ENCODE results near the gene TRABD2B. TPM values are rescaled to one million over a fixed set of nuclear protein-coding genes. Genes with fewer than 3 reads are reported as not detected.
A peak's percentile ranks its signal among the peaks of the same experiment; 100 is the strongest.

The TRABD2B gene
- total RNA-seq, 1 donor, result under 0.01 TPM

DNA sequence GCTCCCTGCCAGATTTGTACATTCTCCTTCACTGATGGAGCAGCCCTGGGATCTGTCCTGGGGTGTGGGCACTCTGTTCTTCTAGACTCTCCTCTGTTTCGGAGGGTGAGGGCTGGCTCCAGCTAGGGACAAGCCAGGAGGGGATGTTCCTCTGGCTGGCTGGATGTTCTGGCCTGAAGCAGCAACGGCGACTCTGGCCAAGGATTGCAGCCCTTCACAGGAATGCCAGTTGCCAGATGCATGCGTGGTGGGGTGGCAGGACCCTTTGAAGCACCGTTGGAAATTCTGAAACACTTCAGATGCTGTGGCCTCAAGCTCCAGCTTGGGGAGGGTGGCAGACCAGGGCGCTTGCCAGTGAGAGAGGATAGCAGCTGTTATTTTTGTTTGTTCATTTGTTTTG, 210.9 kb downstream of the TRABD2B start:
- Histone ChIP-seq H2AFZ (ENCODE audit: low read length) (no peak overlapping the region), H3K4me3 (ENCODE audit: insufficient read depth, low read length) (no peak overlapping the region), H3K36me3 (ENCODE audit: insufficient read depth, low read length) (no peaks in the 10 kb centered on the region), H3K27me3 (ENCODE audit: insufficient read depth, low read length) (peaks cover 3% of the 10 kb centered on the region), H3K4me2 (ENCODE audit: insufficient read depth, low read length) (no peak overlapping the region), H3K79me2 (ENCODE audit: insufficient read depth, low read length) (no peaks in the 10 kb centered on the region), H3K27ac (ENCODE audit: low read depth, low read length) (no peak overlapping the region), H4K20me1 (ENCODE audit: insufficient read depth, low read length) (no peaks in the 10 kb centered on the region), H3K9me3 (ENCODE audit: low read depth, low read length) (no peaks in the 10 kb centered on the region), H3K4me1 (ENCODE audit: insufficient read depth, low read length) (no peaks in the 10 kb centered on the region)
- DNase-seq (ENCODE audit: insufficient read length, low spot score, missing footprints), result peak; percentile 82
- TF ChIP-seq, protein P1, sequence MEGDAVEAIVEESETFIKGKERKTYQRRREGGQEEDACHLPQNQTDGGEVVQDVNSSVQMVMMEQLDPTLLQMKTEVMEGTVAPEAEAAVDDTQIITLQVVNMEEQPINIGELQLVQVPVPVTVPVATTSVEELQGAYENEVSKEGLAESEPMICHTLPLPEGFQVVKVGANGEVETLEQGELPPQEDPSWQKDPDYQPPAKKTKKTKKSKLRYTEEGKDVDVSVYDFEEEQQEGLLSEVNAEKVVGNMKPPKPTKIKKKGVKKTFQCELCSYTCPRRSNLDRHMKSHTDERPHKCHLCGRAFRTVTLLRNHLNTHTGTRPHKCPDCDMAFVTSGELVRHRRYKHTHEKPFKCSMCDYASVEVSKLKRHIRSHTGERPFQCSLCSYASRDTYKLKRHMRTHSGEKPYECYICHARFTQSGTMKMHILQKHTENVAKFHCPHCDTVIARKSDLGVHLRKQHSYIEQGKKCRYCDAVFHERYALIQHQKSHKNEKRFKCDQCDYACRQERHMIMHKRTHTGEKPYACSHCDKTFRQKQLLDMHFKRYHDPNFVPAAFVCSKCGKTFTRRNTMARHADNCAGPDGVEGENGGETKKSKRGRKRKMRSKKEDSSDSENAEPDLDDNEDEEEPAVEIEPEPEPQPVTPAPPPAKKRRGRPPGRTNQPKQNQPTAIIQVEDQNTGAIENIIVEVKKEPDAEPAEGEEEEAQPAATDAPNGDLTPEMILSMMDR (IDR thresholded peaks at IDR 0.05; ENCODE audit: extremely low read depth, low read depth, low read length), result no peak

DNA sequence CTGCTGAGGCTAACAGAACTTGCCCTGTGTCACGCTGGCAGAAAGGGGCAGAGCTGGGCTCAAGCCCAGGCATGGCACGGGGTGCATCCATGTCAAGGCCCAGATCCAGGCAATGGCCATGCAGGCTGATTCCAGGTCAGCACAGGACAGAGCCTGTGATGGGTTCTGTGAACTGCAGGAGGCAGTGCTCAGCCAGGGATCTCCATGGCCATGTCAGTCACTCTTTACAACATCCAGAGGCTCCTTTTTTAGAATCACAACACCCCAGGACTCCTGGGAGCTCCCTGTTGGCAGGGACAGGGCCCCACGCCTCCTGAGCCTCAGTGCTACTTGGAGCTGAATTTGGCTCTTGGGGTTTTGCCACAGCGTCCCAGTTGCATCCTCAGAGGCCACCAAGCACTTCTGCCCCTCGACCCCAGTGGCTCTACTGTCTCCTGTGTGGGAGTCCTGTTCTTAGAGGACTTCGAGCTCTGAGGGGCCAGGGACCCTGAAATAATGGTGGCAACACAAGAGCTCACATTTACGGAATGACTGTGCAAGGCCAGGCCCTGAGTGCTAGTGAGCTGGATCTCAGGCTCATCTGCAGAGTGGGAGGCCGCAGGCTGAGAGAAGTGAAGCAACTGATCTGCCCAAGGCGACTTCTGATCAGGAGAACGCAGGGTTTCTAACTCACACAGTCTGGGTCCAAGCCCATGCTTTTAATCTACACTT, 211.5 kb downstream of the TRABD2B start:
- no peaks in the 10 kb centered on the region for H3K9me3 ChIP-seq (ENCODE audit: low read depth, low read length)
- H3K4me1 ChIP-seq (ENCODE audit: insufficient read depth, low read length), result no peaks in the 10 kb centered on the region
- no peaks in the 10 kb centered on the region for H4K20me1 ChIP-seq (ENCODE audit: insufficient read depth, low read length)
- no peak overlapping the region for H3K4me3 ChIP-seq (ENCODE audit: insufficient read depth, low read length)
- TF ChIP-seq, protein P1 (IDR thresholded peaks at IDR 0.05; ENCODE audit: extremely low read depth, low read depth, low read length), result no peak
- H3K27ac ChIP-seq (ENCODE audit: low read depth, low read length), result no peak overlapping the region
- peak; percentile 80 for DNase-seq (ENCODE audit: insufficient read length, low spot score, missing footprints)
- no peaks in the 10 kb centered on the region for H3K36me3 ChIP-seq (ENCODE audit: insufficient read depth, low read length)
- H3K4me2 ChIP-seq (ENCODE audit: insufficient read depth, low read length), result no peak overlapping the region
- H3K27me3 ChIP-seq (ENCODE audit: insufficient read depth, low read length), result peaks cover 3% of the 10 kb centered on the region
- H3K79me2 ChIP-seq (ENCODE audit: insufficient read depth, low read length), result no peaks in the 10 kb centered on the region
- no peak overlapping the region for H2AFZ ChIP-seq (ENCODE audit: low read length)

DNA sequence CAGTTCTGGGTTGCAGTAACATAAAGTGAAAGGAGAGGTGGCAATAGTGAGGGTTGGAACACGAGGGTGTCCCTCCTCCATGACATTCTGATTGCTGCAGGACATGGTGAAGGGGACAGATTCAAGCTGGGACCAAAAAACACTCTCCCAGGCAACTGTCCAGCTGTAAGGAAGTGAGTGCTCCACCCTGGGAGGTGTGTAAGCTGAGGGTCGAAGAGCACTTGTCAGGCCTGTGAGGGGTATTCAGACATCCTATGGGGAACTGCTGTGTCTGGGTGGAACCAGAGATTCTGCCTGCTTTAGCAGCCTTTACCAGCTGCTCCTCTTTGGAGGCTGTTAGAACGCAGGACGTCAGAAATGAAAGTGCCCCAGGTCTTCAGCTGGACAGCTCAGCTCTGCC, 212.1 kb downstream of the TRABD2B start:
- DNase-seq (ENCODE audit: insufficient read length, low spot score, missing footprints), result peak; percentile 45
- no peaks in the 10 kb centered on the region for H3K9me3 ChIP-seq (ENCODE audit: low read depth, low read length)
- H3K4me1 ChIP-seq (ENCODE audit: insufficient read depth, low read length), result no peaks in the 10 kb centered on the region
- H3K4me2 ChIP-seq (ENCODE audit: insufficient read depth, low read length), result no peak overlapping the region
- TF ChIP-seq, protein P1 (IDR thresholded peaks at IDR 0.05; ENCODE audit: extremely low read depth, low read depth, low read length), result no peak
- no peak overlapping the region for H3K27ac ChIP-seq (ENCODE audit: low read depth, low read length)
- H3K36me3 ChIP-seq (ENCODE audit: insufficient read depth, low read length), result no peaks in the 10 kb centered on the region
- H3K4me3 ChIP-seq (ENCODE audit: insufficient read depth, low read length), result no peak overlapping the region
- no peaks in the 10 kb centered on the region for H3K79me2 ChIP-seq (ENCODE audit: insufficient read depth, low read length)
- H3K27me3 ChIP-seq (ENCODE audit: insufficient read depth, low read length), result peaks cover 3% of the 10 kb centered on the region
- H4K20me1 ChIP-seq (ENCODE audit: insufficient read depth, low read length), result no peaks in the 10 kb centered on the region
- H2AFZ ChIP-seq (ENCODE audit: low read length), result no peak overlapping the region

DNA sequence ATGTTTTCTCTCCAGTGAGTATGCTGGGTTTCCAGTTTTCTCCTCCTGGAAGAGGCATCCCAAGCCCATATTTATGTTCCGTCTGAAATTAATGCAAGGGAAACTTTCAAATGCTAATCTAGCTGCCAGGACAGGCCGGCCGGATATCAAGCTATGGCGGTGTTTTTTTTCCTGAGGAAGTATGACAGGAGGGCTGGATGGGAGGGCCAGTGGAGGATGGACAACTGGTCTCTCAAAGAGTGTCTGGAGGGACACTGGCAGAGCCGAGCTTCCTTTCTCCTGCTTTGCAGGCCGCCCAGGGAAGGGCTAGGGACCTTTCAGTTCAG, 212.7 kb downstream of the TRABD2B start:
- Histone ChIP-seq H2AFZ (ENCODE audit: low read length) (no peak overlapping the region), H3K4me1 (ENCODE audit: insufficient read depth, low read length) (no peaks in the 10 kb centered on the region), H4K20me1 (ENCODE audit: insufficient read depth, low read length) (no peaks in the 10 kb centered on the region), H3K4me3 (ENCODE audit: insufficient read depth, low read length) (no peak overlapping the region), H3K4me2 (ENCODE audit: insufficient read depth, low read length) (no peak overlapping the region), H3K27me3 (ENCODE audit: insufficient read depth, low read length) (peaks cover 3% of the 10 kb centered on the region), H3K36me3 (ENCODE audit: insufficient read depth, low read length) (no peaks in the 10 kb centered on the region), H3K79me2 (ENCODE audit: insufficient read depth, low read length) (no peaks in the 10 kb centered on the region), H3K9me3 (ENCODE audit: low read depth, low read length) (no peaks in the 10 kb centered on the region), H3K27ac (ENCODE audit: low read depth, low read length) (no peak overlapping the region)
- TF ChIP-seq, protein P1 (IDR thresholded peaks at IDR 0.05; ENCODE audit: extremely low read depth, low read depth, low read length), result no peak
- DNase-seq (ENCODE audit: insufficient read length, low spot score, missing footprints), result peak; percentile 44

All from osteoblast (primary cell).